KMS-11 (cell line): ENCODE measurements around the gene TEX36.

Experiments
- H2AFZ ChIP-seq: fragments of 200-600 bp; sonication (generic); 2 replicates; pipeline ENCODE4 v1.6.1; 2016; ENCODE audit warnings: antibody characterized with exemption, mixed run types, low read depth
- H3K27ac ChIP-seq: fragments of 200-600 bp; sonication (generic); 2 replicates; pipeline ENCODE4 v1.6.1; 2016; ENCODE audit warnings: mild to moderate bottlenecking, mixed run types
- H3K27me3 ChIP-seq: fragments of 200-600 bp; sonication (generic); 2 replicates; pipeline ENCODE4 v1.6.1; 2017; ENCODE audit warnings: mild to moderate bottlenecking, low read depth, mixed run types, moderate library complexity; ENCODE audit not compliant: insufficient read depth
- H3K36me3 ChIP-seq: fragments of 200-600 bp; sonication (generic); 2 replicates; pipeline ENCODE4 v1.6.1; 2017; ENCODE audit warnings: mild to moderate bottlenecking, mixed run types; ENCODE audit not compliant: insufficient read depth
- H3K4me1 ChIP-seq: fragments of 200-600 bp; sonication (generic); 2 replicates; pipeline ENCODE4 v1.6.1; 2016; ENCODE audit warnings: mild to moderate bottlenecking, low read depth, mixed run types; ENCODE audit not compliant: poor library complexity, severe bottlenecking
- H3K4me2 ChIP-seq: fragments of 200-600 bp; sonication (generic); 2 replicates; pipeline ENCODE4 v1.7.0; 2016; ENCODE audit warnings: mild to moderate bottlenecking, mixed run types
- H3K4me3 ChIP-seq: fragments of 200-600 bp; sonication (generic); IDR thresholded peaks from 2 replicates; pipeline ENCODE4 v1.6.1; 2017; ENCODE audit warnings: low read depth, low read length, mixed read lengths; ENCODE audit not compliant: insufficient read depth
- H3K79me2 ChIP-seq: fragments of 200-600 bp; sonication (generic); 2 replicates; pipeline ENCODE4 v1.6.1; 2016; ENCODE audit warnings: low read depth, mixed run types; ENCODE audit not compliant: insufficient read depth
- H3K9ac ChIP-seq: fragments of 200-600 bp; sonication (generic); 2 replicates; pipeline ENCODE4 v1.6.1; 2016; ENCODE audit warnings: mild to moderate bottlenecking, mixed run types
- H4K20me1 ChIP-seq: fragments of 200-600 bp; sonication (generic); 2 replicates; pipeline ENCODE4 v1.6.1; 2016; ENCODE audit warnings: mild to moderate bottlenecking, mixed run types; ENCODE audit not compliant: insufficient read depth
- TF ChIP-seq, protein P1 (sequence below): fragments of 200-600 bp; sonication (generic); conservative IDR thresholded peaks from 2 replicates; pipeline ENCODE4 v1.6.1; 2017; ENCODE audit warnings: low read depth, mild to moderate bottlenecking, antibody characterized with exemption, low read length, moderate library complexity, mixed read lengths

Gene TEX36, protein sequence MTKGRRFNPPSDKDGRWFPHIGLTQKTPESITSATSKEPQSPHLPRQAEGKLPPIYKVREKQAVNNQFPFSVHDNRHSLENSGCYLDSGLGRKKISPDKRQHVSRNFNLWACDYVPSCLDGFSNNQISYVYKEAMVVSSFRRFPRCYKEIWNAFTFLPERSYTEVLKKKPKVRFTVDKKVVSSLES

DNA sequence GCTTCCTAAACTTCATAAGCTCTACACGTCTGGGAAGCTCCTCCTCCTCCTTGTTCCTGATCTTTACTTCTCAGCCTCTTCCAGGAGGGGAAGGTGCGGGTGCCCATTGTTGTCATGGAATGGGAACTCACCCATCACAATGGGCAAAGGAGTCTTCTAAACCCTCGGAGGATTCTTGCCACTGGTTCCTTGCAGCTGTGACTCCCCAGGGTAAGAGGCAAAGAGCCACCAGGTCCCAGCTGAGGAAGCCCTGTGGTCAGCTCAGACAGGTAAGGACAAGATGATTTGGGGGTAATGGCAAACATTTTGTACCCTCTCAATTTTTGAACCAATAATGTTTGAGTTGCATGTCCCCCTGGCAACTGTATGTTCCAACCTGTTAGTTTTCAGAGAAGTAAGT is at the start of gene TEX36:
TSS of gene TEX36 (minus strand) at position 101 of the 400 bp plus-strand sequence. CDS start 174 bp downstream, outside the sequence.
- no peak within 1 kb of the TSS for H2AFZ ChIP-seq
- H3K9ac ChIP-seq = no peak within 1 kb of the TSS
- H3K36me3 ChIP-seq = no peaks in the 10 kb centered on the region
- no peaks in the 10 kb centered on the region for H3K27me3 ChIP-seq
- no peak within 1 kb of the TSS for H3K4me3 ChIP-seq
- H3K79me2 ChIP-seq = no peaks in the 10 kb centered on the region
- H3K4me2 ChIP-seq = no peak within 1 kb of the TSS
- no peaks in the 10 kb centered on the region for H3K4me1 ChIP-seq
- H4K20me1 ChIP-seq = no peaks in the 10 kb centered on the region
- H3K27ac ChIP-seq = no peak within 1 kb of the TSS
- TF ChIP-seq, protein P1, sequence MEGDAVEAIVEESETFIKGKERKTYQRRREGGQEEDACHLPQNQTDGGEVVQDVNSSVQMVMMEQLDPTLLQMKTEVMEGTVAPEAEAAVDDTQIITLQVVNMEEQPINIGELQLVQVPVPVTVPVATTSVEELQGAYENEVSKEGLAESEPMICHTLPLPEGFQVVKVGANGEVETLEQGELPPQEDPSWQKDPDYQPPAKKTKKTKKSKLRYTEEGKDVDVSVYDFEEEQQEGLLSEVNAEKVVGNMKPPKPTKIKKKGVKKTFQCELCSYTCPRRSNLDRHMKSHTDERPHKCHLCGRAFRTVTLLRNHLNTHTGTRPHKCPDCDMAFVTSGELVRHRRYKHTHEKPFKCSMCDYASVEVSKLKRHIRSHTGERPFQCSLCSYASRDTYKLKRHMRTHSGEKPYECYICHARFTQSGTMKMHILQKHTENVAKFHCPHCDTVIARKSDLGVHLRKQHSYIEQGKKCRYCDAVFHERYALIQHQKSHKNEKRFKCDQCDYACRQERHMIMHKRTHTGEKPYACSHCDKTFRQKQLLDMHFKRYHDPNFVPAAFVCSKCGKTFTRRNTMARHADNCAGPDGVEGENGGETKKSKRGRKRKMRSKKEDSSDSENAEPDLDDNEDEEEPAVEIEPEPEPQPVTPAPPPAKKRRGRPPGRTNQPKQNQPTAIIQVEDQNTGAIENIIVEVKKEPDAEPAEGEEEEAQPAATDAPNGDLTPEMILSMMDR = no peak

DNA sequence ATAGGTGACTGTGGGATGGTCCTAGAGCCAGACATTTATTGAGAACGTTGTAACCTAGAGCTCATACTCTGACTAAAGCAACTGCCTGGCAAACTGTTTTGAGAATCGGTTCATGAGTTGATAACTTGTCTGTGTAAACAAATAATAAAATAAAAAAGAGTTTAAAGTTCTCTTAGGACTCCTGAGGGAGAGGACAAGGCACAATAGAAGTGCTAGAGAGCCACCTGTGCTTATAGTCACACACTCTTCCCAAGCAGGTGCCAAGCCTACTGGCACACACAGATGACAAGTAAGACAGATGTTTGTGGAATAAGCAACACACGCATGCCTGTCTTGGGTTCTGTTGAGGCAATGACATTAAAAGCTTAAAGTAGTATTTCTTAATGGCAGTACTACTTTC is 44.5 kb upstream of the TEX36 start:
- Histone ChIP-seq H3K27ac (no peak overlapping the region), H3K4me3 (no peak overlapping the region), H3K9ac (no peak overlapping the region), H3K36me3 (peaks cover 9% of the 10 kb centered on the region; the same call in 1 of the 2 replicates), H3K27me3 (no peaks in the 10 kb centered on the region), H2AFZ (no peak overlapping the region), H3K79me2 (no peaks in the 10 kb centered on the region), H3K4me1 (no peaks in the 10 kb centered on the region), H3K4me2 (no peak overlapping the region), H4K20me1 (no peaks in the 10 kb centered on the region)
- TF ChIP-seq, protein P1 = no peak

DNA sequence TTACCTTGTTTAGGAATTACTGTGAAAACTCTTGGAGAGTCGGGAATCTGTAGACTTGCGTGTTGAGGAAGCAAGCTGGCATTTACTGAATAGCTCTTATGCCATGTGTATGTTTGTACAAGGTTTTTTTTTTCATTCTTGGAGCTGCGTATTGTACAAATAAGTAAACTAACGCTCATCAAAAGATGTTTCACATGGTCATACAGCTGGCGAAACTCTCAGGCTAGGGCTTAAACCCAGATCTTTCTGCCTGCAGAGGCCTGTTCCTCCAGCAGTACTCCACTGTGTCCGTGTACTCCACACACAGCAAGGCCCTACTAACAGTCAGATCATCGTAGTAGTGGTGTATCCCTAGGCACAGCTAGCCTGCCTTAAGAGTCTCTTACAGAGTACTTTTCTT is 44.0 kb upstream of the TEX36 start:
- H2AFZ ChIP-seq = no peak overlapping the region
- H3K9ac ChIP-seq = no peak overlapping the region
- TF ChIP-seq, protein P1 = no peak
- H3K4me3 ChIP-seq = no peak overlapping the region
- no peak overlapping the region for H3K27ac ChIP-seq
- peaks cover 9% of the 10 kb centered on the region; the same call in 1 of the 2 replicates for H3K36me3 ChIP-seq
- H3K79me2 ChIP-seq = no peaks in the 10 kb centered on the region
- H3K4me1 ChIP-seq = no peaks in the 10 kb centered on the region
- no peaks in the 10 kb centered on the region for H3K27me3 ChIP-seq
- H3K4me2 ChIP-seq = no peak overlapping the region
- no peaks in the 10 kb centered on the region for H4K20me1 ChIP-seq

DNA sequence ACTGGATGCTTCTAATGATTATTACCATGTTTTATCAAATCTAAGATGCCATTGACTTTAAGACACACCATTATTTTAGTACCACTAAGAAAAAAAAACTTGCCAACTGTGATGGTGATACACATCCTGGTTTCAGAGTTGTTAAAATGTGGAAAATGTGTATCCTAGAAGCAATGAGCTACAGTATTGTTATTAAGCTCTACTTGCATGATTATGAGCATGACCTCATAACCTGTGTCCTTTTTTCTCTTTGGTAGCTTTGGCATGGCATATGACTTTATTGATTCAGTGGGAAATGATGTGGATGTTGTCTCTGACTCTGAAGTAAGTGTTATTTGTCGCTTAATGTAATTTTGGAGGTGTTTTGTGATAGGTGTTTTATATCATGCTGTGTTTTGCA is 39.8 kb upstream of the TEX36 start:
- Histone ChIP-seq H2AFZ (no peak overlapping the region), H4K20me1 (no peaks in the 10 kb centered on the region), H3K4me3 (no peak overlapping the region), H3K4me2 (no peak overlapping the region), H3K79me2 (peaks cover 18% of the 10 kb centered on the region), H3K27me3 (no peaks in the 10 kb centered on the region), H3K36me3 (peaks cover 9% of the 10 kb centered on the region; the same call in 1 of the 2 replicates), H3K9ac (no peak overlapping the region), H3K27ac (no peak overlapping the region), H3K4me1 (peaks cover 12% of the 10 kb centered on the region)
- TF ChIP-seq, protein P1 = no peak
